H1 (cell line): Measurements from ENCODE around the gene SLC39A8. TPM values are rescaled to one million over a fixed set of nuclear protein-coding genes. Genes with fewer than 3 reads are reported as not detected.

Experiments
- CTCF ChIA-PET: fragments of 300-600 bp; sonication (Branson Sonifier 250); formaldehyde crosslinking; loops from one replicate; lab custom pipeline; 2021; ENCODE audit not compliant: partially characterized antibody; lab: Charles Lee
- POLR2A ChIA-PET: fragments of 300-600 bp; sonication (Branson Sonifier 250); formaldehyde crosslinking; loops from one replicate; lab custom pipeline; 2021; ENCODE audit warnings: inconsistent platforms; ENCODE audit not compliant: partially characterized antibody; lab: Charles Lee
- DNase-seq, 2 experiments: peaks; one replicate each; pipeline versions ENCODE4 v3.0.0 to v3.0.0-alpha.2; 2010 to 2022; ENCODE audit warnings: low spot score in 2 of 2, low read depth in 1 of 2, mixed read lengths in 1 of 2
- FAIRE-seq: peaks from 2 replicates; lab custom pipeline; 2011; peaks lifted over from hg19 to GRCh38; lab: Jason Lieb, UNC
- H2AFZ ChIP-seq: 2 replicates; pipeline ENCODE4 v1.8.1; 2012; ENCODE audit warnings: low read length, inconsistent platforms
- H2AK5ac ChIP-seq: 2 replicates; pipeline ENCODE4 v1.6.1; 2013; ENCODE audit warnings: low read depth, low read length
- H2BK120ac ChIP-seq: replicated peaks from 2 replicates; pipeline ENCODE3; 2013; ENCODE audit warnings: low read depth, low read length, inconsistent platforms
- H2BK12ac ChIP-seq: 2 replicates; pipeline ENCODE4 v1.6.1; 2013; ENCODE audit warnings: low read depth, low read length
- H2BK15ac ChIP-seq: 2 replicates; pipeline ENCODE4 v1.6.1; 2013; ENCODE audit warnings: low read length
- H2BK20ac ChIP-seq: 2 replicates; pipeline ENCODE4 v1.6.1; 2013; ENCODE audit warnings: low read length
- H2BK5ac ChIP-seq: 2 replicates; pipeline ENCODE4 v1.6.1; 2013; ENCODE audit warnings: low read depth, low read length
- H3K14ac ChIP-seq: 2 replicates; pipeline ENCODE4 v1.6.1; 2013; ENCODE audit warnings: inconsistent platforms; ENCODE audit not compliant: insufficient read length
- H3K18ac ChIP-seq: 2 replicates; pipeline ENCODE4 v1.6.1; 2013; ENCODE audit warnings: low read length; ENCODE audit errors: extremely low read depth
- H3K23ac ChIP-seq: 2 replicates; pipeline ENCODE4 v1.6.1; 2013; ENCODE audit warnings: inconsistent platforms; ENCODE audit not compliant: insufficient read length
- H3K23me2 ChIP-seq: 2 replicates; pipeline ENCODE4 v1.6.1; 2013; ENCODE audit warnings: low read depth, low read length
- H3K27ac ChIP-seq: 2 replicates; pipeline ENCODE4 v1.6.1; 2011; ENCODE audit warnings: low read depth, low read length, inconsistent platforms
- H3K27me3 ChIP-seq, 4 experiments: replicated peaks in 1 of 4; 1 replicate in 1 of 4; 2 replicates in 3 of 4; pipeline versions ENCODE4 v1.6.1 to v1.8.1; 2011 to 2013; ENCODE audit warnings: low read length in 3 of 4, mild to moderate bottlenecking in 3 of 4, inconsistent platforms in 2 of 4, mixed read lengths in 2 of 4, moderate library complexity in 1 of 4; ENCODE audit not compliant: control insufficient read depth in 3 of 4, insufficient read depth in 3 of 4; ENCODE audit errors: extremely low read depth in 1 of 4
- H3K36me3 ChIP-seq, 4 experiments: 2 replicates each; pipeline versions ENCODE4 v1.6.1 to v1.8.1; 2011 to 2013; ENCODE audit warnings: mild to moderate bottlenecking in 4 of 4, low read length in 3 of 4, moderate library complexity in 2 of 4, control low read depth in 1 of 4, inconsistent platforms in 1 of 4; ENCODE audit not compliant: insufficient read depth in 4 of 4, control insufficient read depth in 2 of 4
- H3K4ac ChIP-seq: replicated peaks from 2 replicates; pipeline ENCODE3; 2013; ENCODE audit warnings: low read length, low read depth, mixed read lengths, inconsistent platforms; ENCODE audit not compliant: insufficient read length
- H3K4me1 ChIP-seq, 4 experiments: replicated peaks in 1 of 4; 1 replicate in 1 of 4; 2 replicates in 3 of 4; pipeline versions ENCODE4 v1.6.1 to v1.8.1; 2011 to 2013; ENCODE audit warnings: low read length in 3 of 4, inconsistent platforms in 2 of 4, mixed read lengths in 1 of 4; ENCODE audit not compliant: insufficient read depth in 4 of 4, control insufficient read depth in 3 of 4
- H3K4me2 ChIP-seq, 2 experiments: 2 replicates each; pipeline versions ENCODE4 v1.6.1 to v1.8.1; 2011 to 2013; ENCODE audit warnings: low read depth in 2 of 2, low read length in 2 of 2, control low read depth in 1 of 2, inconsistent platforms in 1 of 2, mild to moderate bottlenecking in 1 of 2; ENCODE audit not compliant: insufficient read depth in 1 of 2
- H3K4me3 ChIP-seq, 4 experiments: fragments of 200-600, 300-600 bp in 1 of 4; sonication (generic), shearing (Covaris generic), sonication (Bioruptor Twin) in 1 of 4; 2 replicates each; pipeline versions ENCODE4 v1.5.1 to v1.8.1; 2011 to 2016; ENCODE audit warnings: low read length in 4 of 4, low read depth in 3 of 4, control low read depth in 2 of 4, inconsistent platforms in 2 of 4, mild to moderate bottlenecking in 2 of 4, mixed read lengths in 1 of 4, moderate library complexity in 1 of 4; ENCODE audit not compliant: insufficient read depth in 2 of 4; ENCODE audit errors: extremely low read depth in 1 of 4
- H3K56ac ChIP-seq: replicated peaks from 2 replicates; pipeline ENCODE3; 2013; ENCODE audit warnings: low read depth, mild to moderate bottlenecking, mixed read lengths, low read length, inconsistent platforms; ENCODE audit not compliant: insufficient read length
- H3K79me1 ChIP-seq: 2 replicates; pipeline ENCODE4 v1.6.1; 2013; ENCODE audit warnings: low read depth, low read length, control low read depth
- H3K79me2 ChIP-seq, 2 experiments: 2 replicates each; pipeline versions ENCODE4 v1.6.1 to v1.8.1; 2012 to 2013; ENCODE audit warnings: low read length in 2 of 2, mild to moderate bottlenecking in 2 of 2, inconsistent platforms in 1 of 2; ENCODE audit not compliant: insufficient read depth in 2 of 2, control insufficient read depth in 1 of 2
- H3K9ac ChIP-seq, 4 experiments: replicated peaks in 1 of 4; 1 replicate in 1 of 4; 2 replicates in 3 of 4; pipeline versions ENCODE4 v1.6.1 to v1.8.1; 2011 to 2013; ENCODE audit warnings: low read depth in 3 of 4, low read length in 3 of 4, control low read depth in 2 of 4, mild to moderate bottlenecking in 2 of 4, moderate library complexity in 2 of 4, inconsistent platforms in 1 of 4; ENCODE audit errors: extremely low read depth in 1 of 4
- H3K9me3 ChIP-seq, 2 experiments: 2 replicates each; pipeline versions ENCODE4 v1.6.1 to v1.8.1; 2012 to 2013; ENCODE audit warnings: mild to moderate bottlenecking in 2 of 2, moderate library complexity in 2 of 2, control low read depth in 1 of 2, inconsistent platforms in 1 of 2, low read depth in 1 of 2, low read length in 1 of 2, mixed read lengths in 1 of 2; ENCODE audit not compliant: insufficient read depth in 2 of 2
- H4K20me1 ChIP-seq, 2 experiments: replicated peaks in 1 of 2; 2 replicates each; pipeline versions ENCODE3 to v1.8.1; 2011 to 2013; ENCODE audit warnings: inconsistent platforms in 2 of 2, low read length in 2 of 2, mild to moderate bottlenecking in 1 of 2; ENCODE audit not compliant: insufficient read depth in 2 of 2, control insufficient read depth in 1 of 2
- H4K5ac ChIP-seq: 2 replicates; pipeline ENCODE4 v1.6.1; 2013; ENCODE audit warnings: low read length, low read depth, mixed read lengths, inconsistent platforms; ENCODE audit not compliant: insufficient read length
- H4K8ac ChIP-seq: 2 replicates; pipeline ENCODE4 v1.8.0; 2013; ENCODE audit warnings: mild to moderate bottlenecking, moderate library complexity, low read length, inconsistent platforms; ENCODE audit not compliant: insufficient read depth; ENCODE audit errors: extremely low read depth
- H4K91ac ChIP-seq: replicated peaks from 2 replicates; pipeline ENCODE3; 2013; ENCODE audit warnings: low read length, mixed read lengths, inconsistent platforms; ENCODE audit not compliant: insufficient read length
- ASH2L ChIP-seq: fragments of 200-600, 300-600 bp; sonication (generic); IDR thresholded peaks from one replicate; pipeline ENCODE4 v1.7.1; 2017; ENCODE audit warnings: low read length
- BRCA1 ChIP-seq: IDR thresholded peaks from 2 replicates; pipeline ENCODE4 v1.6.1; 2012; ENCODE audit warnings: low read depth, low read length, improper control_type of control experiment
- EGR1 ChIP-seq: IDR thresholded peaks from 2 replicates; pipeline ENCODE4 v1.6.1; 2011; ENCODE audit warnings: low read depth, low read length, borderline replicate concordance
- GTF2F1 ChIP-seq: IDR thresholded peaks from 2 replicates; pipeline ENCODE4 v1.6.1; 2012; ENCODE audit warnings: low read depth, low read length, improper control_type of control experiment, borderline replicate concordance
- MAFK ChIP-seq: IDR thresholded peaks from 2 replicates; pipeline ENCODE4 v1.6.1; 2012; ENCODE audit warnings: low read depth, mild to moderate bottlenecking, improper control_type of control experiment, low read length
- NRF1 ChIP-seq: IDR thresholded peaks from 2 replicates; pipeline ENCODE4 v1.6.1; 2011; ENCODE audit warnings: mild to moderate bottlenecking, low read depth, low read length, improper control_type of control experiment
- POLR2A ChIP-seq, 2 experiments: IDR thresholded peaks; 1 replicate in 1 of 2; 2 replicates in 1 of 2; pipeline ENCODE4 v1.6.1; 2011; ENCODE audit warnings: low read depth in 2 of 2, low read length in 2 of 2, mild to moderate bottlenecking in 2 of 2; ENCODE audit errors: control extremely low read depth in 1 of 2
- RAD21 ChIP-seq, 2 experiments: IDR thresholded peaks in 1 of 2; conservative IDR thresholded peaks in 1 of 2; 2 replicates each; pipeline ENCODE4 v1.6.1; 2011; ENCODE audit warnings: low read depth in 2 of 2, low read length in 2 of 2, improper control_type of control experiment in 1 of 2, inconsistent platforms in 1 of 2, mild to moderate bottlenecking in 1 of 2, moderate library complexity in 1 of 2
- RBBP5 ChIP-seq: IDR thresholded peaks from 2 replicates; pipeline ENCODE4 v1.7.1; 2012; ENCODE audit warnings: low read depth, mild to moderate bottlenecking, inconsistent platforms, low read length, moderate library complexity, borderline replicate concordance
- SIX5 ChIP-seq: IDR thresholded peaks from 2 replicates; pipeline ENCODE4 v1.6.1; 2011; ENCODE audit warnings: mild to moderate bottlenecking, low read depth, low read length
- SP1 ChIP-seq: IDR thresholded peaks from 2 replicates; pipeline ENCODE4 v1.6.1; 2011; ENCODE audit warnings: low read depth, low read length
- TBP ChIP-seq: IDR thresholded peaks from 2 replicates; pipeline ENCODE4 v1.6.1; 2011; ENCODE audit warnings: low read depth, low read length, improper control_type of control experiment
- TCF12 ChIP-seq: IDR thresholded peaks from 2 replicates; pipeline ENCODE4 v1.6.1; 2011; ENCODE audit warnings: low read depth, mild to moderate bottlenecking, low read length
- YY1 ChIP-seq: IDR thresholded peaks from 2 replicates; pipeline ENCODE4 v1.6.1; 2011; ENCODE audit warnings: low read depth, mild to moderate bottlenecking, low read length
- WGBS, 2 experiments: shearing (Covaris generic) in 1 of 2; methylation state at CpG; one replicate each; pipeline versions ENCODE4 v1.1.6 to v1.1.7; 2013 to 2015; ENCODE audit warnings: low lambda C conversion rate in 2 of 2, mixed read lengths in 2 of 2, inconsistent platforms in 1 of 2, low coverage in 1 of 2, missing lambda C conversion rate in 1 of 2; ENCODE audit not compliant: insufficient replicate concordance in 2 of 2, insufficient coverage in 1 of 2, insufficient read length in 1 of 2; ENCODE audit errors: extremely low coverage in 1 of 2, missing lambda C conversion rate in 1 of 2; 5-methylcytosine and 5-hydroxymethylcytosine counted together
- polyA plus RNA-seq, 7 experiments: library from polyadenylated mRNA; depleted of rRNA in 3 of 7; stranded (reverse) in 5 of 7; unstranded in 2 of 7; fragments of >200 nt in 5 of 7; fragments of 200-250 nt in 2 of 7; gene quantifications; 1 replicate in 5 of 7; 2 replicates in 1 of 7; 4 replicates in 1 of 7; pipeline versions ENCODE4 v1.2.1 to v1.2.3, GENCODE V29; 2011 to 2013; ENCODE audit warnings: missing spikeins in 2 of 7, mixed read lengths in 2 of 7
- total RNA-seq: library from RNA; stranded (reverse); fragmentation: NEBNext Ultra II Directional; extraction: Animal tissue kit (Norgen Biotek cat#: 25700); gene quantifications from 2 replicates; pipeline ENCODE4 v1.2.1, GENCODE V29; 2021

The SLC39A8 gene
- total and polyA plus RNA-seq, 2 of the 8 experiments (the other 6 are each of a cell fraction or from before 2014, with no cell fraction given) = 6.4 to 38.7 TPM

DNA sequence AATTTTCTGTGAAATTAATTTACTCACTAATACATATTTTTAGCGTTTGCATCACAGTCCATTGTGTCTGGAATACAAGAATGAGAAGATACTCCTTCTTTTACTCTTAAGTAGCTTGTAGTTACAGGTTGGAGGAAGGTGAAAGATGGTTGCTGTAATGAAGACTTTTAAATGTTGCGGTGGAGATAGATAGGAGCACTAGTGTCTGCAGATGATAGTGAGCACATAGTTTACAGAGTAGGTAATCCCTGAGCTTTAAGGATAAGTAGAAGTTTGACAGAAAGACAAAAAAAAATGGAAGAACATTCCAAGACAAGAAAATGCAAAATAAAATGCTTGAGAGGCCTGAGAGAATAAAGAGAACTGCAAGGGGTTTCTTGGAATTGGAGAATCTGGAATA lies 5.4 kb upstream of the SLC39A8 start:
- H3K79me1 ChIP-seq = no peaks in the 10 kb centered on the region
- no peaks in the 10 kb centered on the region for H3K36me3 ChIP-seq
- no peak for FAIRE-seq
- H3K9ac ChIP-seq = no peak overlapping the region
- WGBS, 2 experiments = 91% methylated on average over 2 of the region's 2 CpGs; no CpG with 5 or more reads in 1 of the 2 experiments
- no peak overlapping the region for H3K18ac ChIP-seq
- H3K9me3 ChIP-seq = no peaks in the 10 kb centered on the region
- H3K27ac ChIP-seq = no peak overlapping the region
- no peaks in the 10 kb centered on the region; a peak in 2 of 7 replicates for H3K27me3 ChIP-seq
- H3K4me3 ChIP-seq = no peak overlapping the region
- no peak overlapping the region for H2BK12ac ChIP-seq
- peaks cover under 1% of the 10 kb centered on the region; the same call in 1 of the 2 replicates for H3K23me2 ChIP-seq
- H2BK15ac ChIP-seq = no peak overlapping the region
- ChIA-PET POLR2A (no interaction called here), CTCF (interaction anchor here (0.7 kb wide), 1 partner anchor 98 kb away, joined by 4 read pairs; no protein-coding TSS in a partner anchor)
- no peaks in the 10 kb centered on the region for H4K20me1 ChIP-seq
- H3K56ac ChIP-seq = no peak overlapping the region
- H2AFZ ChIP-seq = no peak overlapping the region
- peaks cover 2 to 7% (median 3%) of the 10 kb centered on the region in 4 experiments; a peak in 5 of 7 replicates for H3K4me1 ChIP-seq
- no peak for TF ChIP-seq SP1
- no peak for TF ChIP-seq BRCA1
- TF ChIP-seq GTF2F1 = no peak
- no peak for TF ChIP-seq TCF12
- no peak for TF ChIP-seq RAD21 (IDR thresholded peaks at IDR 0.05 in 1 of 2, conservative IDR thresholded peaks at IDR 0.05 in 1 of 2; ENCODE audit: low read depth in 2 of 2, low read length in 2 of 2)
- TF ChIP-seq TBP = no peak
- no peak for TF ChIP-seq MAFK
- TF ChIP-seq POLR2A (IDR thresholded peaks at IDR 0.05; ENCODE audit: control extremely low read depth in 1 of 2, low read depth in 2 of 2, low read length in 2 of 2) = no peak
- TF ChIP-seq NRF1 = no peak
- TF ChIP-seq YY1 = no peak
- no peak for TF ChIP-seq RBBP5
- TF ChIP-seq EGR1 = no peak
- TF ChIP-seq SIX5 = no peak
- TF ChIP-seq ASH2L = no peak
- no peak overlapping the region for H4K8ac ChIP-seq
- H2BK5ac ChIP-seq = no peak overlapping the region
- H4K5ac ChIP-seq = no peak overlapping the region
- no peak overlapping the region for H2AK5ac ChIP-seq
- no peak overlapping the region for H3K23ac ChIP-seq
- no peak overlapping the region for H3K4me2 ChIP-seq
- no peak overlapping the region for H4K91ac ChIP-seq
- no peak overlapping the region for H3K14ac ChIP-seq
- H3K4ac ChIP-seq = no peak overlapping the region
- H2BK20ac ChIP-seq = no peak overlapping the region
- DNase-seq = no peak
- H3K79me2 ChIP-seq = no peaks in the 10 kb centered on the region
- H2BK120ac ChIP-seq = no peak overlapping the region
